RPMI8226 (cell line): ENCODE results near the gene KRT4.

Experiments used
- DNase-seq: peaks from one replicate; pipeline ENCODE4 v3.0.0-alpha.2; 2015

Gene KRT4

DNA sequence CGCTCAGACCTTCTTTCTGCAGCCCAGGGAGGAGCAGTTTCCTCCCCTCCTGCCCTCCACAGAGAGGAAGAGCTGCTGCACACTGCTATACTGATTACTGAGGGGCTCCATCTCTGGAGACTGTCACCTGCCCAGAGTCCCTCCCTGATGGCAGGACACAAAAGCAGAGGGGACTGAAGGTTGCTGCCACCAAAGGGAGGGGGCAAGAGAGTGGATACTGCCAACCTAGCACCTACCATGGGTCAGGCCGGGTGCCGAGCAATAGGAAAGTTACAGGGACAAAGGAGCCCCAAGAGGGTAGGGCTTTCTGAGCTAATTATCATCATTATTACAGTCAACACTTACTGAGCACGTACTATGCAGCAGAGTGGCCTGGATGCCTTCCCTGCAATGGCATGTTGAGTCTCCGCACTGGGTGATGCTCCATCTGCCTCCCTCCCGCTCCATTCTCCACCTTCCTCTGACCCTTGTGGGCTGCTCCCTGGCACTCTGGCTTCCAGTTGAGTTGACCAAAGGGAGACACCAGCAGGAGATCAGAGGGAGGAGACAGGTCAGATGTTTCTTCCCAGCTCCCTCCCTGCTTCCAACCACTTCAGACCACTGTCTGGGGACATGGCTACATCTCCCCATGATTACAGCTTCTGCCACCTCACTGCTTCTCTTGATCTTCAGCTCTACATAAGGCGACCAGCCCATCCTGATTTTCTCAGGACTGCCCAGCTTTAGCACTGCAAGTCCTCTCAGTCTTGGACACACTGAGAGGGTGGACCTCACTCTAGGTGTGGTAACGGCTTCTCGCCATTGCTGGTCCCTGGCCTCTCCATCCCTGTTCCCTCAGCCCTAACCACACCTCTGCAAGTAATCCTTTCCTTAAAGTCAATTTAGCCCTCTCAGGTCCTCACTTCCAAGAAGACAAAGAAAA lies 22.8 kb upstream of the KRT4 start:
- DNase-seq = no peak

DNA sequence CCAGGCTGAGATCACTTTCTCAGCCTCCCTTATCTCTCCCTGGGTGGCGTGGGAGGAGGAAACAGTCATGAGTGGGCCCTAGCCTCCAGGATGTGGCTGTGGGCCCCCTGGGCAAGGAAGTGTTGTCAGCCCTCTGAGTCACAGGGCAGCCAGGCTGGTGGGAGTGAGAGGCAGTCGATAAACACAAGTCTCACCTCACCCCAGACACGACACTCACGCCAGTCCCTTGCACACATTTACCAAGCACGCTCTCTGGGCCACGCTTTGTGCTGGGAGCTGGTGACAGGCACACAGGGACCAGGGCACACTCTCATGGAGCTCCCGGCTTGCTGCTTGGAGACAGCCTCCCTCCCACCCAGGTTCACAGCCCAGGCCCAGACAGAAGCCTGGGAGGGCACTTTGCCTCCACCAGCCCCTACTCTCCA lies 22.1 kb upstream of the KRT4 start:
- DNase-seq = no peak

DNA sequence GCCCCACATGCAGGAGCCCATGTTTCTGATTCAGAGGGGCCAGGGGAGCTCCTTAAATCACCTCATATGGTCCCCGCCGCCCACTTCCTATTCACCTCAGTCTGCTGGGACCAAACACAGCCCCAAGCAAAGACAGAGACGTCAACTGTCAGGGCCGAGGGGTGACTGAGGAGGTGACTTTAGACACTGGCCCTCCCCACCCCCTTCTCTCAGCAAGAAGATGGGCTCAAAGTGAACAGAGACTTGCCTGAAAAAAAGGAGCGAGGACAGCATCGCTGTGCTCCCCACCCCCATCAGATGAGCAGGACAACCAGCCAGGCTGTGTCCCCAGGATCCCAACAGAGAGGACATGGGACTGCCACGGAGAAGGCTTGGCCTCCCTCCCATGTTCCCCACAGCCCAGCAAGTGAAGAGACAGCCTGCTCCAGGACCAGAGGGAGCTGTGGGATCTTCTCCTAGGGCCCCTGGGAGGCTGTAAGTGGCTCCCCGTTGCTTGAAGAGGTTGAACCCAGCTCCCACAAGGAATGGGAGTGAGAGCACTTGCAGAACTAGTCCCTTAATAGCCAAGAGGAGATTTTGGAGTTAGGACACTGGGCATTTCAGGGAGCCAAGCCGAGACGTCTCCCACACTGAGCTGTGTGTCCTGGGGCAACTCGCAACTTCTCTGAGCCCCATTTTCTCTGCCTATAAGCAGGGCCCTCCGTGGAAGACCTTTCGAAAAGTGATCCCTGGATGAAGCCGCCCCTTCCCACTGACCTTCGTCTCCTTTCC lies 21.5 kb upstream of the KRT4 start:
- DNase-seq = no peak

DNA sequence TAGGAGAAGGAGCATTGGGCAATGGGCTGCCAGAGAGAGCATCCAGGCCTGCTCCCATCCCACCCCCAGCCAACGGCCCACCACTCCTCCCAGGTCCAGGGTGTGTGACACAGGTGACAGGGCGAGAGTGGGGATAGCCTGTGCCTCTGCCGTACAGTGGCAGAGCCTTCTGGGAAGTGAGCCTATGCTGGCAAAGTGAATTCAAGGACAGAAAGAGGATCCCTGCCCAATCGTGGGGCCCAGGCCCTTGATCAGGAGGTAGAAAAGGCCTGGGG lies 20.7 kb upstream of the KRT4 start:
- no peak for DNase-seq

DNA sequence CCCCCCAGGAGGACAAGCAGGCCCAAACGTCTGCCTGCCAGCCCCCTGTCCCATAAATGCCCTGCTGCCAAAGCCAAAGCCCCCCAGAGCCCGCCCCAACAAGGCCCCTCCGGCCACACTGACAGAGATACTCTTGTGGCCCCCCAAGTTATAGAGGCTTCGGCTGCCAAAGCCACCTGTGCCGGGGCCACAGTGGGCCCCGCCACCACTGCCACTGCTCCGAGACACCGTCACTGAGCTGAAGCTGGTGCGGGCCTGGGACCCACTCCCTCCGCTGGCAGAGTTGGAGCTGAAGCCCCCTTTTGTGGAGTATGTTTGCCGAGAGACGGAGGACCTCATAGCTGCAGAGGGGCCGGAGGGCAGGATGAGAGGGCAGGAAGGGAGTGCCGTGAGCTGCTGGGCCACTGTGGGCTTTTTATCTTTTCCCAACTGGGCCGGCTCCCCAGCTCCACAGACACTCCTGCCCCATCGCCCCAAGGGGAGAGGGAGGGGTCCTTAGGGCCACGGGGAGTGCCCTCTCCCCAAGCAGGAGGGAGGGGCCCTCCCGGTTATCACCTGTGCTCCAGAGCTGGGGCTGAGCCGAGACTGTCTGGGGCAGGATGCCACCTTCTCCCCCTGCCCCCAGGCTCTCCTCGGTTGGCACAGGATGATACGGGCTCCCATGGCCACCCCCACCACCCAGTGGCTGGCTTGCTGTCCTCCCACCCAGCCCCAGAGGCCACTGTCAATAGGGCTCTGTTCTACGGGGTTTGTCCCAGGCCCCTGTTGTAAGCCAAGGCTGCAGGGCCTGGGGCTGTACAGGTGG lies 20.2 kb upstream of the KRT4 start, which contains the start of gene KRT79:
KRT79 (minus strand) TSS at position 390 of the 805 bp plus-strand sequence; CDS start at position 339, 51 bp downstream.
- DNase-seq = no peak

DNA sequence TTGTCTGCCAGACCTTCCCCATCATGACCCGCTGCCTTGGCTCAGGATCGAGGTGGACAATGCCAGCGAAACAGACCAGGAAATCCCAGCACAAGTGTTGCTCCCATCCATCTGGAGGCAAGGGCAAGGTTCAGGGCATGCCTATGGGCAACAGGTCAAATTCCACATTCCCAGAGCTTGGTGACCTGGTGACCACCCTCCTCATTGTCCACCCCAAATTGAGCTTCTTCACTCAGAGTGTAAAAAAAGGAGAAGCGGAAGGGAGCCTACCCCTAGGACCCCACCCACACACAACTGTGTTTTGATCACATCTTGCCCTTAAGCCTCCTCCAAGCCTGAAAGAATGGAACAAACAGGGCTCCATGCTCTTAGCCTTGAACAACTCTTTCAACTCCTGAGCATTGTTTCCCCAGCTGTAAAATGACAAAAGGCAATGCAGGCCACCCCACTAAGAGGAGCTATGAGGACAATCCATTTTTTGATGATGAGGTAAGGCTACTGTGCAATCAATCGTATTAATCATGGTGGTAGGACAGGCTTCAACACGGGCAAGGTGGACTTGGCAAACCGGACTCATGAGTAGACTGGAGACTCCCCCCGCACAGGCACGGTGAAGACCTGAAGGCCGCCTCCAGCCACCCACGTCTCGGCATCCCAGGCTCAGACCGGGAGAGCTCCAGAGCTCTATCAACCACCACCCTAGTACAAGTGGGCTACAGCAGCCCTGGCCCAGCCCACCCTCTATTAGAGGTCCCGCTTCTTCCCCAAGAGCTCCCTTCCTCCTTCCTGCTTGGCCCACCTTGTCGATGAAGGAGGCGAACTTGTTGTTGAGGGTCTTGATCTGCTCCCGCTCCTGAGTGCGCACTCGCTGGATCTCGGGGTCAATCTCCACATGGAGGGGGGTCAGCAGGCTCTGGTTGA lies 19.3 kb upstream of the KRT4 start:
- no peak for DNase-seq

DNA sequence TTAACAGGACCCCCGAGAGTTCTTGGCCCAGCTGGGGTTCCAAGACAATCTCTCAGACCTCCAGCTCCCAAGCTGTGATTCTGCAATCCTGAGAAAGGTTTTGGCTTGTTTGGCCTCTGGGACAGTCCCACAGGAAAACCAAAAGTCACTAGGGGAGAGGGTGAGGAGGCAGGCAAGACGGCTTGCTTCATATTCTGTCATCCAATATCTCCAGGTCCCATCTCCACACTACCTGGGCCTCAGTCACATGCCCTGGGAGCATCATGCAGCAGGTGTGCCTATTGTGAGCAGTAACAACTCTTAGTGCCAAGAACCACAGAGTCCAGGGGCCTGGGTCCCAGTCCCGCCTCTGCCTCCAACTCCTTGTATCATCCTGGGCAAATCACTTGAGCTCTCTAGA lies 18.5 kb upstream of the KRT4 start:
- DNase-seq = no peak

DNA sequence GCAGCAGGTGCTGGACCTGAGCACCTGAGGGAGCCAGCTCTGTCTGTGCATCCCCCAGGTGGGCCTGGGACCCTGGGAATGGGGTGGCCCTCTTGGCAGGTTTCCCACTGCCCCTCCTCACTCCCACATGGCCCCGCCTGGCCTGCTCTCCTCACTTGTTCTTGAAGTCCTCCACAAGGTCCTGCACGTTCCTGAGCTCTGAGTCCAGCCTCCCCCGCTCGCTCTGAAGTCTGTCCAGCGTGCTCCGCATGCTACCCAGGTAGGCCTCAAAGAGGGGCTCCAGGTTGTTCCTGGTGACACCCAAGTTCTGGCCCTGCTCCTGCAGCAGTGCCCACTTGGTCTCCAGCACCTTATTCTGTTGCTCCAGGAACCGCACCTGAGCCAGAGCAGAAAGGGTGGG lies 17.3 kb upstream of the KRT4 start:
- DNase-seq = no peak

DNA sequence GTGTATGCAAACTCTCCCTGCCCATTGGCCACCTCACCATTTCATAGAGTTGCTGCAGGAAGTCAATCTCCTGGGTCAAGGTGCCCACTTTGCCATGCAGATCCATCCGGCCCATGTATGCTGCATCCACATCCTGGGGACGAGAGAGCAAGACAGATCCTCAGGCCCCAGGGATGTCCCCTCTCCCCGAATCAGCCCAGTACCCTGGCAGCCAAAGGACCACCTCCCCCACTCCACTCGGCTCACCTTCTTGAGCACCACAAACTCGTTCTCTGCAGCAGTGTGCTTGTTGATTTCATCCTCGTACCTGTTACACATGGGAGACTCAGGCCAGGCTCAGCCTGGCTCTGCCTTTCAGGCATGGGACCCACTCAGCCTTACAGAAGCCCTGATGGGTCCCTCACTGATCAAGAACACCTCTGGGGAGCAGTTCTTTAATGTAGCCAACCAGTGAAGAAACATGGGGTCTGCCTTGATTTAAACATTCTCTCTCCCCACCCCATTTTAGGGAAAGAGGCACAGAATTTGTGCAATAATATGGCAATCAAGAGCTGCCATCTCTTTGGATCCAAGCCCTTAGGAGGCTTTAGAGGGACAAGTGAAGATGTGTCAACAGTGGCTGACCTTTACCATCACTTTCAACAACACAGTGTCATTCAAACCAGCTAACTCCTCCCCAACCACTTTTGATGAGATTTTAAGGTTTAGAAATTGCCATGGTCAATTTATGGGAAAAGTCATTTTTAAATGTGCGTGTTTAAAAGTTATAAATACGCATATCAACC lies 16.3 kb upstream of the KRT4 start:
- DNase-seq = no peak

DNA sequence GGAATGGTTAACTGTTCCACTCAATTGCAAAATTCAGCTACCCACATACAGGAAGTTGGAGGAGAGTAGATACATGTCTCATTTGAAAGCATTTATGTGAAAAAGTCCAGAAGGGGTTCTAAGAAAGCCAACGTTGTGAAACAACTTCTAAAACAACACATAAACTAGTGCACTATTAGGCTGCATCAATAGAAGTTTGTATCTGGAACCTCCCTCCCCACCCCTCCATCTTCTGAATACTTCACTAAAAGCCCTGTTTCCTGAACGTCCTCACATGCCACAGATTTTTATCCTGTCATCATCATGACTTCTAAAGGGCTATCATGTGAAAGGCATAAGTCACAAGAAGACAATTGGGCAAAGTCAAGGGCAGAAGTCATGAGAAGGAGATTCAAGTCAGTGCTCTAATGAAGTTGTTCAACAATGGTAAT lies 14.7 kb upstream of the KRT4 start:
- DNase-seq = no peak

DNA sequence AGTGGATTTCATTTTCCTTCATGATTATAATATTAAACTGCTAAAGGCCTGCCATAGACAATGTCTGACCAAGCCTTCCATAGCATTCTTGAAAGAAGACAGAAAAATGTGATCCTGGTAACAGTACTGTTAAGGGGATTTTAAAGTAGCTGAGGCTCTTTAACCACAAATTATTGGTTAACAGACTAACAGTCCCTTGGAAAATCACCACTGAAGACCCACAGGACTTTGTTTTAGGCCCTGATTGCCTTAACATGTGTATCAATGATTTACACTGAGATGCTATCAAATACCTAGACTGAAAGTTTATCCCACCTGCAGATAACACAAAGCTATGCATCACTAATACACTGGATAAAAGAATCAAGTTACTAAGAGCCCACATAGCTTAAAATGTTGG lies 14.2 kb upstream of the KRT4 start:
- no peak for DNase-seq

DNA sequence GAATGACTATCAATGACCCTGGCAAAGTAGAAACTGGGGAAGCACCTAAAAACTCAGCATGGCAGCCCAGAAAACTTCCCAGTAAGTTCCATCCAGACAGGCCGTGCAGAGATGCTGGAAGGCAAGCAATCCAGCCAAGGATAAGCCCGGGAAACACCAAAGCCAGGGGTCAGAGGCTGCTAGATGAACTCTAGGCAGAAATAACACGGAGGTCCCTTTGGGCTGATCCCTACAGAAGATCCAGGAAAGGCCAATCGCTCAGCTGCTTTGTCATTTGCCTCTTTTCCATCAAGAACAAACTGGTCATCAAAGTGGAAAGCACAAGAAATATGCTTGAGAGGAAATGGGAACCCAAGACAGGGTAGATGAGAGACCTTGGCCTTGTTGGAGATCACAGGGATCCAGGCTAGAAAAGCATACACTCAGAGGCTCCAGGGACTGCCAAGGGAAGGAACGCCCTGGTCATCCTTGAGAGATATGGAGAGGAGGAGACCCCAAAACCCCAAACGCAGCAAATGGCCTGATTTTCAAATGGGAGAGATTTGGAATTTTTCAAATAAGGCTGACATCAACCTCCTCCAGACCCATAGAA lies 13.7 kb upstream of the KRT4 start:
- DNase-seq = no peak

DNA sequence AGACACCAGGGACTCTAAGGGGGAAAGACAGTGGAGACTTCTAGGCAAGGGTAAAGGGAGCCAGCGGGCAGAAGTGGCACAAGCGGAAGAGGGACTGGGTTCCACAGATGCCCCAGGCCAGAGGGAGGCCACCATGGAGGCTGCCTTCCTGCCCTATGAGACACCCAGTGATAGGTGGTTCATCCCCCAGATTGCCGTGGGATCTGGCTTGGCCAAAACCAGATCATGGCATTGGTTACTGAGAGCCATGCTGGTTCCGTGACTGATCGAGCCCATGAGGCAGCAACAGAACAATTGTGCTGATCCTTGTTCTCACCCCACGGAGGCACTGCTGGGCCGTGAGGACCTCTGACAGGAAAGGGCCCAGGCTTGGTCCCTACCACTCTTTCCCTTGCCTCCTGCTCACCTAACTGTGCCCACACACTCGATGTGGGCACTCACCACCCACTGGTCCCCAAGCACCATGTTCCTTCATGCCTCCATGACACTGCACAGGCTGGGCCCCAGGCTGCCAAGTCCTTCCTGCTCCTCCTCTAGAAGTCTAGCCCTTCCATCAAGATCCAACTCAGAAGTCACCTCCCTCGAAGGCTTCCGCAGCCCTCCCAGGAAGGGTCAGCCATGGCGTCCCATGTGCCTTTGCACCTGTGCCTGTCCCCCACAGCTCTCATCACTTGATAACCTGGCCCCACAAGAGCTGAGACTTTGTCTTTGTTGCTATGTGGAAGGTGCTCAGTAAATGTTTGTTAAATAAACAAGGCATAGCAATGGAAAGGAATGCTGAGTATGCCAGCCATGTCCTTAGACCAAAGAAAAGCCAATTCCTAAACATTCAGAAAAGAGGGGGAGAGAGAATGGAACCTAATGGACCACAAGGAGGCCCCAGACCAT lies 12.9 kb upstream of the KRT4 start:
- no peak for DNase-seq

DNA sequence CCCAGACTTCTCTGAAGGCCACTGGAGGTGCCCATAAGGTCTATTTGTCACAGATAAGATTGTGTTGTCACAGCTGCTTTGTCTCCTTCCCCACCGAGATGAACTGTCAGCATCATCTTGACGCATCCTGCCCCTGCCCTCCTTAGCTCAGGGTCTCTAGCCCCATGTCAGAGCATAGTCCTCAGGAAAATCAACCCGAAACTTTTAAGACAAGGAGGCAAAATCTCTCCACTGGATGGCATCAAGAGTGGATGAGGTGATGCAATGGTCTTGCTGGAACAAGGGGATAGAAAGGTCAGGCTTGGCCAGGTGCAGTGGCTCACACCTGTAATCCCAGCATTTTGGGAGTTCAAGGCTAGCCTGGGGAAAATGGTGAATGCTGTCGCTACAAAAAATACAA lies 12.0 kb upstream of the KRT4 start:
- no peak for DNase-seq

DNA sequence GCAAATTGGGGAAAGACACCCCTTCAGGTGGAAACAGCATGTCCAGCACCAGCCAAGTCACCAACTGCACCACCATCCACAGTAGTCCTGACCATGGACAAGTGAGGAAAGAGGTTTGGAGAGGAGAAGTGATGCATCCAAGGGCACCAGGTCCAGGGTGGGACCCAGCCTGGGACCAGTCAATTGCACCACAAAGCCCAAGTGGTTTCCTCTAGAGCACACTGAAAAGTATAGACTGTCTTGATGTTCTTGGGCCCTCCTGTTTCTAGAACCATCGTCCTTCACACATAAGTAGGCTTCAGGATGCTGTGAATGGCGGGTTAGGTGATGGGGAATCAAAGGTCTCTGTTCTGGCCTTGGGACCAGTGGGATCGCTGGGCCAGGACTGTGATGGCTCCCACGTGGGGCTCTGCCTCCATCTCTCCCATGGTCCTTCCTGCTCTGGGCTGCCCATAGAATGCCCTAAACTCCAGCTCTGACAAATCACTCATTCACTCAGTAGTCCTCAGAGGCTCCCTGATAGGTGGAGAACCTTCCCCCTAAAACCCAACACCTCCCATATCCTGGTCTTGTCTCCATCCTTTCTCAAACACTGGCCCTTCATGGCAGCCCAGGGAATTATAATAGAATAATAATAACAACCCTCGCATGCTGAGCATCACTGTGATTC lies 11.0 kb upstream of the KRT4 start:
- DNase-seq = no peak

DNA sequence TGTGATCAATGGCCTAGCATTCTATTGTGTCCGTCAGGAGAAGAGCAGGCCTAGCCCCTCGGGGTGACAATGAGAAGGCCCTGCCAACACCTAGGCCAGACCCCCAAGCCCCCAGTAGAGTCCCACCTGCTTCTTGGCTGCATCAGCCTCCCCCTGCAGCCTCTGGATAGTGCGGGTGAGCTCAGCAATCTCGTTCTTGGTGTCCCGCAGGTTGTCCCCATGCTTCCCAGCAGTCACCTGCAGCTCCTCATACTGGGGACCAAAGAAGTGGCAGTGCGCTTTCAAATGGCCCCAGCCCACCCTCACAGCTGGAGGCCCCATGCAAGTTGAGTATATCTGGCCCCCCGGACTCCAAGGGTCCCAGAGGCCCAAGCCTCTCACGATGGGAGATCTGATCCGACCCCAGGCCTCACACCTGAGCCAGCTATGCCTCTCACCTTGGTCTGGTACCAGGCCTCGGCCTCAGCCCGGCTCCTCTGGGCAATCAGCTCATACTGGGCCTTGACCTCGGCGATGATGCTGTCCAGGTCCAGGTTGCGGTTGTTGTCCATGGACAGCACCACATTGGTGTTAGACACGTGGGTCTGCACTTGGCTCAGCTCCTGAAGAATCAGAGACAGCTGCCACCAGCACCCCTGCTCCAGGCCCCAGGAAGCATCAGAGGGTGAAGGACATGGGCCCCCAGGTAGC lies 10.0 kb upstream of the KRT4 start:
- DNase-seq = no peak

DNA sequence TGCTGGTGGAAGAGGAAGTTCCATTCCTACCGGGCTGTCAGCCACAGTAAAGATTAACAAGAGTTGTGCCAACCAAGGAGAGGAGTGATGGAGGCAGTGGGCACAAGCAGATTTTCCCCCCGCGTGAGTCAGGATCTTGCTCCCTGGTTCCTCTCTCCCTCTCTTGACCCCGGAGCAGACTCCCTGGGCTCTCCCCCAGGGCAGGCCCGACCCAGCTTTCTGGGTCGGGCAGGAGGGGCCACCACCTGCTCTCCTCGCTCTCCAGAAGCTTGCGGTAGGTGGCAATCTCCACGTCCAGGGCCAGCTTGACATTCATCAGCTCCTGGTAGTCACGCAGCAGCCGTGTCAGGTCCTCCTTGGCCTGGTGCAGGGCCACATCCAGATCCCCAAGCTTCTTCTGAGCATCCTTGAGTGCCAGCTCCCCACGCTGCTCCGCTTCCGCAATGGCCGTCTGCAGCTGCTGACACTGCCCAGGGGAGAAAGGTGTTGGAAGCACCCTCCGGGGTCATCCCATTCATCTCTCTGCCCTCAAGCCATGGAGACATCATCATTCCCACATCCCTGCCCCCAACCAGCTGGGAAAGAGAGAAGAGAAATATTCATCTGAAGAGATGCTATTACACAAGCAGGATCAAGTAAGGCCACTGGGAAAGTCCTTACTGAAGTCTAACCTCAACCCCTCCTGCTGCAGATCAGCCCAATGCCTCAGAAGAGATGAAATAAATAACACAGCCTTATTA lies 9.0 kb upstream of the KRT4 start:
- DNase-seq = no peak
